IPS-20b (cell line): ENCODE measurements around the gene UTP4.
"Not testable (repeated sequence)": the region's sequence is repeated elsewhere in the genome, so short reads cannot be mapped to it uniquely, and the experiment has no call there.

Source experiments
- H3K27ac ChIP-seq: one replicate; pipeline ENCODE4 v1.5.1; 2013; ENCODE audit warnings: low read length
- H3K27me3 ChIP-seq: 2 replicates; pipeline ENCODE4 v1.6.1; 2013; ENCODE audit warnings: mild to moderate bottlenecking, low read length, inconsistent platforms; ENCODE audit not compliant: insufficient read depth
- H3K36me3 ChIP-seq: 2 replicates; pipeline ENCODE4 v1.6.1; 2013; ENCODE audit warnings: low read depth, mild to moderate bottlenecking, inconsistent platforms, low read length, moderate library complexity; ENCODE audit not compliant: insufficient read depth
- H3K4me1 ChIP-seq: 2 replicates; pipeline ENCODE4 v1.6.1; 2013; ENCODE audit warnings: mild to moderate bottlenecking, control low read depth, inconsistent platforms, low read length, moderate library complexity; ENCODE audit not compliant: insufficient read depth
- H3K4me3 ChIP-seq: 2 replicates; pipeline ENCODE4 v1.5.1; 2013; ENCODE audit warnings: mild to moderate bottlenecking, low read length, inconsistent platforms
- H3K9ac ChIP-seq: 2 replicates; pipeline ENCODE4 v1.6.1; 2013; ENCODE audit warnings: low read depth, mild to moderate bottlenecking, inconsistent platforms, low read length, moderate library complexity
- H3K9me3 ChIP-seq: 2 replicates; pipeline ENCODE4 v1.6.1; 2013; ENCODE audit warnings: mild to moderate bottlenecking, low read depth, low read length, inconsistent platforms; ENCODE audit not compliant: insufficient read depth

UTP4 gene

GRCh38 chr16:69139464-69139863, 7.0 kb downstream of the UTP4 start:
- not testable (repeated sequence) for H3K4me3 ChIP-seq, H3K4me1 ChIP-seq, H3K27me3 ChIP-seq, H3K27ac ChIP-seq, H3K9me3 ChIP-seq, H3K9ac ChIP-seq
- peaks cover 90% of the 10 kb centered on the region for H3K36me3 ChIP-seq

GRCh38 chr16:69141014-69141413, 8.6 kb downstream of the UTP4 start:
- Histone ChIP-seq H3K9me3 (no peaks in the 10 kb centered on the region), H3K4me1 (no peaks in the 10 kb centered on the region), H3K4me3 (no peak overlapping the region), H3K27me3 (no peaks in the 10 kb centered on the region), H3K9ac (no peak overlapping the region), H3K36me3 (peaks cover 94% of the 10 kb centered on the region), H3K27ac (no peak overlapping the region)

- no peaks in the 10 kb centered on the region for H3K27me3 ChIP-seq
- H3K27ac ChIP-seq: no peak overlapping the region
- peaks cover 89% of the 10 kb centered on the region for H3K36me3 ChIP-seq
- no peak overlapping the region for H3K9ac ChIP-seq
- no peak overlapping the region for H3K4me3 ChIP-seq
- no peaks in the 10 kb centered on the region for H3K9me3 ChIP-seq
- no peaks in the 10 kb centered on the region for H3K4me1 ChIP-seq
Observed at GRCh38 chr16:69141936-69142335, 9.5 kb downstream of the UTP4 start.

GRCh38 chr16:69143116-69143515, 10.7 kb downstream of the UTP4 start:
- Histone ChIP-seq H3K9ac (no peak overlapping the region), H3K27ac (no peak overlapping the region), H3K4me1 (no peaks in the 10 kb centered on the region), H3K9me3 (no peaks in the 10 kb centered on the region), H3K36me3 (peaks cover 82% of the 10 kb centered on the region), H3K4me3 (no peak overlapping the region), H3K27me3 (no peaks in the 10 kb centered on the region)

- H3K4me3 ChIP-seq: no peak overlapping the region
- H3K9me3 ChIP-seq: no peaks in the 10 kb centered on the region
- H3K4me1 ChIP-seq: no peaks in the 10 kb centered on the region
- H3K27ac ChIP-seq: no peak overlapping the region
- H3K36me3 ChIP-seq: peaks cover 78% of the 10 kb centered on the region
- H3K9ac ChIP-seq: no peak overlapping the region
- no peaks in the 10 kb centered on the region for H3K27me3 ChIP-seq
Observed at GRCh38 chr16:69145658-69146057, 13.2 kb downstream of the UTP4 start.

GRCh38 chr16:69149621-69150020, 17.2 kb downstream of the UTP4 start:
- H3K27me3 ChIP-seq, H3K4me3 ChIP-seq, H3K4me1 ChIP-seq, H3K9ac ChIP-seq, H3K9me3 ChIP-seq, H3K27ac ChIP-seq: not testable (repeated sequence)
- H3K36me3 ChIP-seq: peaks cover 78% of the 10 kb centered on the region

- H3K27ac ChIP-seq: no peak overlapping the region
- H3K4me1 ChIP-seq: no peaks in the 10 kb centered on the region
- peaks cover 79% of the 10 kb centered on the region for H3K36me3 ChIP-seq
- no peak overlapping the region for H3K4me3 ChIP-seq
- no peaks in the 10 kb centered on the region for H3K27me3 ChIP-seq
- H3K9ac ChIP-seq: no peak overlapping the region
- H3K9me3 ChIP-seq: no peaks in the 10 kb centered on the region
Observed at GRCh38 chr16:69150146-69150865, 17.9 kb downstream of the UTP4 start.

GRCh38 chr16:69157196-69157595, 24.7 kb downstream of the UTP4 start:
- H3K4me3 ChIP-seq: no peak overlapping the region
- no peak overlapping the region for H3K9ac ChIP-seq
- no peaks in the 10 kb centered on the region for H3K4me1 ChIP-seq
- H3K27me3 ChIP-seq: no peaks in the 10 kb centered on the region
- no peaks in the 10 kb centered on the region for H3K9me3 ChIP-seq
- peaks cover 92% of the 10 kb centered on the region for H3K36me3 ChIP-seq
- H3K27ac ChIP-seq: no peak overlapping the region

- Histone ChIP-seq H3K4me1 (no peaks in the 10 kb centered on the region), H3K4me3 (no peak overlapping the region), H3K27ac (no peak overlapping the region), H3K9ac (no peak overlapping the region), H3K27me3 (no peaks in the 10 kb centered on the region), H3K36me3 (peaks cover 94% of the 10 kb centered on the region), H3K9me3 (no peaks in the 10 kb centered on the region)
Observed at GRCh38 chr16:69160192-69160591, 27.7 kb downstream of the UTP4 start.

- Histone ChIP-seq H3K27me3 (no peaks in the 10 kb centered on the region), H3K27ac (no peak overlapping the region), H3K36me3 (peaks cover 96% of the 10 kb centered on the region), H3K9ac (no peak overlapping the region), H3K9me3 (no peaks in the 10 kb centered on the region), H3K4me1 (no peaks in the 10 kb centered on the region), H3K4me3 (no peak overlapping the region)
Observed at GRCh38 chr16:69165584-69165983, 33.1 kb downstream of the UTP4 start.

GRCh38 chr16:69166221-69166833, 33.9 kb downstream of the UTP4 start:
- Histone ChIP-seq H3K4me1 (no peaks in the 10 kb centered on the region), H3K27me3 (no peaks in the 10 kb centered on the region), H3K27ac (no peak overlapping the region), H3K36me3 (peaks cover 93% of the 10 kb centered on the region), H3K9me3 (no peaks in the 10 kb centered on the region), H3K9ac (no peak overlapping the region), H3K4me3 (no peak overlapping the region)
